CD4-positive, alpha-beta T cell (primary cell): ENCODE measurements around the gene TSHZ2. TPM values are rescaled to one million over a fixed set of nuclear protein-coding genes. Genes with fewer than 3 reads are reported as not detected.

Experiments used
- ATAC-seq: fragments of 200-7000 bp; cut with Tn5 transposase; one replicate; pipeline ENCODE4 v1.10.0; 2022; ENCODE audit warnings: mild to moderate bottlenecking; ENCODE audit not compliant: poor library complexity
- CTCF ChIA-PET: fragments of 350-600 bp; sonication (Branson Sonifier 250); formaldehyde crosslinking; loops from one replicate; lab custom pipeline; 2021; ENCODE audit warnings: antibody characterized with exemption, inconsistent platforms; lab: Charles Lee
- POLR2A ChIA-PET: fragments of 350-600 bp; sonication (Branson Sonifier 250); formaldehyde crosslinking; loops from one replicate; lab custom pipeline; 2021; ENCODE audit warnings: antibody characterized with exemption, inconsistent platforms; lab: Charles Lee
- DNase-seq, 14 experiments: peaks; one replicate each; pipeline ENCODE4 v3.0.0-alpha.2; 2013 to 2020; ENCODE audit warnings: mixed read lengths in 2 of 14
- H3K27ac ChIP-seq, 2 donors: one replicate each; pipeline versions ENCODE4 v1.5.1 to v1.7.0; 2013; ENCODE audit warnings: low read length in 2 of 2, low read depth in 1 of 2, mild to moderate bottlenecking in 1 of 2
- H3K27me3 ChIP-seq, 2 experiments: 1 replicate in 1 of 2; 2 replicates in 1 of 2; pipeline versions ENCODE4 v1.6.1 to v1.7.0; 2013; ENCODE audit warnings: low read length in 2 of 2, control low read depth in 1 of 2, mild to moderate bottlenecking in 1 of 2, moderate library complexity in 1 of 2; ENCODE audit not compliant: insufficient read depth in 2 of 2, control insufficient read depth in 1 of 2
- H3K36me3 ChIP-seq: one replicate; pipeline ENCODE4 v1.6.1; 2013; ENCODE audit warnings: low read length, control low read depth; ENCODE audit not compliant: insufficient read depth
- H3K4me1 ChIP-seq: one replicate; pipeline ENCODE4 v1.6.1; 2013; ENCODE audit warnings: low read length, control low read depth; ENCODE audit not compliant: insufficient read depth
- H3K4me3 ChIP-seq: one replicate; pipeline ENCODE4 v1.5.1; 2013; ENCODE audit warnings: mild to moderate bottlenecking, low read length, moderate library complexity
- H3K9me3 ChIP-seq, 2 experiments: 1 replicate in 1 of 2; 2 replicates in 1 of 2; pipeline versions ENCODE4 v1.6.1 to v1.7.0; 2013; ENCODE audit warnings: low read length in 2 of 2, mild to moderate bottlenecking in 2 of 2, control low read depth in 1 of 2, moderate library complexity in 1 of 2; ENCODE audit not compliant: control insufficient read depth in 1 of 2, insufficient read depth in 1 of 2
- H3K27ac Mint-ChIP-seq: one replicate; pipeline ENCODE4 v1.8.0; 2020; ENCODE audit warnings: mixed read lengths
- H3K27me3 Mint-ChIP-seq: one replicate; pipeline ENCODE4 v1.8.0; 2021; ENCODE audit warnings: mixed read lengths
- H3K36me3 Mint-ChIP-seq: one replicate; pipeline ENCODE4 v1.8.0; 2021; ENCODE audit warnings: low read depth, mixed read lengths
- H3K4me1 Mint-ChIP-seq: one replicate; pipeline ENCODE4 v1.8.0; 2021; ENCODE audit warnings: low read depth, mixed read lengths
- H3K4me3 Mint-ChIP-seq: one replicate; pipeline ENCODE4 v1.8.0; 2020; ENCODE audit warnings: mild to moderate bottlenecking, mixed read lengths
- H3K9me3 Mint-ChIP-seq: one replicate; pipeline ENCODE4 v1.8.0; 2020; ENCODE audit warnings: mixed read lengths
- CTCF ChIP-seq: fragments of 200-600 bp; IDR thresholded peaks from one replicate; pipeline ENCODE4 v1.8.0; 2022; ENCODE audit warnings: antibody characterized with exemption, mild to moderate bottlenecking
- intact Hi-C, 2 experiments: fragments of 100-400 bp; cut with DNase I in 1 of 2; cut with micrococcal nuclease in 1 of 2; formaldehyde crosslinking; loops; one replicate each; pipeline versions ENCODE4 v1.15.1 to v1.9.0; 2023 to 2025; cut with DNase I, micrococcal nuclease
- total RNA-seq, 174 experiments: library from RNA in 2 of 174; stranded (reverse) in 2 of 174; gene quantifications; one replicate each; pipeline ENCODE4 v1.2.3 and lab custom pipeline; 2021 to 2026

TSHZ2 gene
- total RNA-seq, 2 experiments from 2014 or later = 26.1 to 27.4 TPM

GRCh38 chr20:53152228-53152627 lies 180.1 kb downstream of the TSHZ2 start:
- intact Hi-C loops = no loop called here
- no peaks in the 10 kb centered on the region for H3K36me3 Mint-ChIP-seq
- no peak overlapping the region for H3K27ac Mint-ChIP-seq
- H3K9me3 ChIP-seq = no peaks in the 10 kb centered on the region
- no peak for TF ChIP-seq CTCF
- H3K4me3 ChIP-seq = no peak overlapping the region
- DNase-seq (no peak), ATAC-seq (no peak)
- H3K4me1 Mint-ChIP-seq = peaks cover 29% of the 10 kb centered on the region
- no peaks in the 10 kb centered on the region for H3K27me3 Mint-ChIP-seq
- H3K4me3 Mint-ChIP-seq = no peak overlapping the region
- ChIA-PET POLR2A (no interaction called here), CTCF (interaction anchor here (1.1 kb wide), 1 partner anchor 11 kb away, joined by 3 read pairs; no protein-coding TSS in a partner anchor)
- no peaks in the 10 kb centered on the region for H3K4me1 ChIP-seq
- H3K27ac ChIP-seq = no peak overlapping the region
- no peaks in the 10 kb centered on the region for H3K27me3 ChIP-seq
- H3K9me3 Mint-ChIP-seq = no peaks in the 10 kb centered on the region
- H3K36me3 ChIP-seq = no peaks in the 10 kb centered on the region

GRCh38 chr20:53154540-53154939 lies 182.4 kb downstream of the TSHZ2 start:
- Mint-ChIP-seq H3K9me3 (no peaks in the 10 kb centered on the region), H3K27me3 (no peaks in the 10 kb centered on the region), H3K4me3 (no peak overlapping the region), H3K36me3 (no peaks in the 10 kb centered on the region), H3K27ac (no peak overlapping the region), H3K4me1 (peaks cover 23% of the 10 kb centered on the region)
- Histone ChIP-seq H3K27me3 (no peaks in the 10 kb centered on the region), H3K4me1 (no peaks in the 10 kb centered on the region), H3K36me3 (no peaks in the 10 kb centered on the region), H3K4me3 (no peak overlapping the region), H3K27ac (no peak overlapping the region), H3K9me3 (no peaks in the 10 kb centered on the region)
- POLR2A ChIA-PET = no interaction called here
- DNase-seq (no peak), ATAC-seq (no peak)
- TF ChIP-seq CTCF = no peak
- CTCF ChIA-PET = interaction anchor here (1.4 kb wide), 1 partner anchor 12 kb away, joined by 4 read pairs; no protein-coding TSS in a partner anchor
- intact Hi-C loops = no loop called here

DNA sequence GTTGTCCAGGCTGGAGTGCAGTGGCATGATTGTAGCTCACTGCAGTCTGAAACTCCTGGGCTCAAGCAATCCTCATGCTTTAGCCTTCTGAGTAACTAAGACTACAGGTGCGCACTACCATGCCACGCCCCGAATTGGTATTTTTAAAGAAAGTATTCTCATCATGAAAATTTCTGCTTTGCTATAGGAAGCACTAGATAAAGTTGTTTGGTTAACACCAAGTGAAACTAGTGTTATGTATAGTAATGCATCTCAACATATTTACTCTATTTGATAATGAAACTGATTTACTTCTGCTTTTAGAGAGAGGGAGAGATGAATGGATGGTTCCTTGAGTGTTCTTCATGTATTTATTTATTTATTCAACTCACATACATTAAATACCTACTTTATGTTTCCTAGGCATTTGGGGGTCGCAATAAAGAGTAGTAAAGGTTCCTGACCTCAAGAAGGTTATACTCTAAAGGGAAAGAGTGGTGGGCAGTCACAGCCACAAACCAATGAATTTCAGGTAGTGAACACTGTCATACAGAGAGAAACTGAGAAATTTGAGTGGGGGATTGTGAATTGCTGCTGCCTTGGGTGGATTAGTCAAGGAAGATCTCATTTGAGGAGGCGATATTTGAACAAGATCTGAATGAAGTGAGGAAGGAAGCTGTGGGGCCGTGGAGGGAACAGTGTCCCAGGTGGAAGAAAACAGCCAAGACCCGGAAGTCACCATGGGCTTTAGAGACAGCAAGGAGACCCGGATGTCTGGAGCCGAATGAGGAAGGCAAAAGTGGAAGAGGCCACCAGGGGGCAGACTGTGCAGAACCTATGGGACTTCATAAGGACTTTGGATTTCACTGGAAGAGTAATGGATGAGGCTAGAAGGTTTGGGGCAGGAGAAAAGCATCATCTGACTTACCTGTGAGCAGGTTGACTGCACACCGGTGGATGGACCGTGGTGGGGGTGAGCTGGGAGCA lies 185.6 kb downstream of the TSHZ2 start:
- CTCF ChIA-PET = no interaction called here

More for the DNA sequence above, 185.6 kb downstream of the TSHZ2 start:
- Mint-ChIP-seq H3K36me3 (no peaks in the 10 kb centered on the region), H3K4me3 (no peak overlapping the region), H3K4me1 (peaks cover 39% of the 10 kb centered on the region), H3K9me3 (no peaks in the 10 kb centered on the region), H3K27me3 (no peaks in the 10 kb centered on the region), H3K27ac (no peak overlapping the region)
- H3K27ac ChIP-seq = no peak overlapping the region
- POLR2A ChIA-PET = interaction anchor here (1.3 kb wide), 1 partner anchor 156 kb away, joined by 4 read pairs; no protein-coding TSS in a partner anchor
- no peaks in the 10 kb centered on the region for H3K27me3 ChIP-seq
- DNase-seq = peak in 11 of 14 experiments; percentile 5 to 58 (median 20)
- H3K9me3 ChIP-seq = no peaks in the 10 kb centered on the region
- peak; percentile 50 for TF ChIP-seq CTCF
- intact Hi-C loops = loop anchor here (5.0 kb wide), 3 partner anchors 55 to 1040 kb away; no protein-coding TSS in a partner anchor
- no peak overlapping the region for H3K4me3 ChIP-seq
- H3K36me3 ChIP-seq = no peaks in the 10 kb centered on the region
- no peaks in the 10 kb centered on the region for H3K4me1 ChIP-seq
- no peak for ATAC-seq
